ENCODE results near the gene APC2.

Gene APC2

DNA sequence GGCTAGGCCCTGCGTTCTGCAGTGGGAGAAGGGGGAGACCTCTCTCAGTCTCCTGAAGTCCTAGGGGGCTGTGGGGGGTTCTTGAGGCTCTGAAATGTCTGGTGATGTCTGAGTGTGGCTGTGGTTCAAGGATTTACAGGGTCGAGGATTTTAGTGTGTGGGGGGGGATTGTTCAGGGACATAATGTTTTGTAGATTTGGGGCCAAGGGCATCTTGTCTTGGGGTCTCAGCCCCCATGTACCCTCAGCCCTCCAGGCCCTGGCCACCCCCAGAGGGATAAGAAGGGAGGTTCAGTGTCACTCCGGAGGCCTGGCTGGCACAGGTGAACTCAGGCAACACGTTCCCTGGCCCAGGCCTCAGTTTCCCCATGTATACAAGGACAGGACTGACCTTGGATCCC is 2.4 kb upstream of the APC2 start:
- DNase-seq (ENCODE audit: low read depth, low spot score), result no peak

DNA sequence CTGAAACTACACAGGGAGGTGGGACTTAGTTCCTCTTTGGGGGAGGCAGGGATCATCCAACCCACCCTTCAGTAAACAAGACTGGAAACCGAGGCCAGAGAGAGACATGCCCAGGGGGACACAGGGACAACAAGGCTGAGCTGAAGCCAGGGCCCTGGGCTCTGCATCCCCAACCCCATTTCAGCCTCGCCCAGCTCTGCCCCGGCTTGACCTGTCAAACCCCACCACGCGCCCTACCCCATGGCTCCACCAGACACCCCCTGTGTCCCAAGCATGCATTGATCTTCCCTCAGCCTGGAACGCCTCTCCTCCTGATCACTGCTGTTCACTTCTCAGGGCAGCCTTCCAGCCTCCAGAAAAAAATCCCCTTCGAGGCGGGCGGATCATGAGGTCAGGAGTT is 2.0 kb upstream of the APC2 start:
- no peak for DNase-seq (ENCODE audit: low read depth, low spot score)

DNA sequence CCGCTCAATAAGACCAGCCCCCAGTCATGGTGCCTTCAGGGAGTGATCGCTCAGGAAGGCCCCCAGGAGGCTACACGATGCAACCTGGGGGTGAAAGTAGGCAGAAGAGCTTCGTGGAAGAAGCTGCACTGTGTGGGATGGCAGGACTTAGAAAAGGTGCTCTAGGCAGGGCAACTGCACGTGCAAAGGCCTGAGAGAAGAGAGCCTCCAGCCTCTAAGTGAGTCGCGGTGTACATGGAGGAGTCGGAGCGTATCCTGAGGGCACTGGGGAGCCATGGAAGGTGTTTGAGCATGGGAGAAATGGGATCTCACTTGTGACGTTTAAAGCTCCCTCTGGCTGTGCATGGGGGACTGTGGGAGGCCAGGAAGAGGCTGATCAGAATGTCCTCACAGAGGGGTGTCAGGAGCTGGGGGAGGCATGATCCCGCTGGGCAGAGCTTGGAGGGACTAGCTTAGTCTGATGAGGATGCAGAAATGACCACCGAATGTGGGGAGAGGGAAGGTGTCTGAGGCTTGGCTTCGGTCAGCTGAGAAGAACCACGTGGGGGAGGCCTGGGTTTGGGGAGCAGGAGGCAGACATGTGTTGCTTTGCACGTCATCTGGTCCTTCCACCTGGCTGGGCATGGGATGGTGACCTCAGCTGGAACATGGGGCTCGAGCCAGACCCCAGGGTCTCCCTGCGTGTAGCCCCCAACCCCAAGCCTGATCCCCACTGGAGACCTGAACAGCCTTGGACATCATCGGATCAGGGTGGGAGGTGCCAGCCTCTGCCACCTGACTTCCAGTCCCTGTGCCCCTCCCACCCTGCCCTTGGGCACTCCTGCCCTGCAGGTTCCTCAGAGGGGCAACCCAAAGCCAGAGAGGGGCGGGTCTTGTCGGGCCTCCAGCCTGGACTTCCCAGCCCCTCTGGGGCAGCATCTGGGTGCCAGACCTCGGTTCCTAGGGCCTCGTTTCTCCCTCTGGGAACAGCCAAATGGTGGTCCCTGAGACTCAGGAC is 1.1 kb downstream of the APC2 start:
- no peak for DNase-seq (ENCODE audit: low read depth, low spot score)

DNA sequence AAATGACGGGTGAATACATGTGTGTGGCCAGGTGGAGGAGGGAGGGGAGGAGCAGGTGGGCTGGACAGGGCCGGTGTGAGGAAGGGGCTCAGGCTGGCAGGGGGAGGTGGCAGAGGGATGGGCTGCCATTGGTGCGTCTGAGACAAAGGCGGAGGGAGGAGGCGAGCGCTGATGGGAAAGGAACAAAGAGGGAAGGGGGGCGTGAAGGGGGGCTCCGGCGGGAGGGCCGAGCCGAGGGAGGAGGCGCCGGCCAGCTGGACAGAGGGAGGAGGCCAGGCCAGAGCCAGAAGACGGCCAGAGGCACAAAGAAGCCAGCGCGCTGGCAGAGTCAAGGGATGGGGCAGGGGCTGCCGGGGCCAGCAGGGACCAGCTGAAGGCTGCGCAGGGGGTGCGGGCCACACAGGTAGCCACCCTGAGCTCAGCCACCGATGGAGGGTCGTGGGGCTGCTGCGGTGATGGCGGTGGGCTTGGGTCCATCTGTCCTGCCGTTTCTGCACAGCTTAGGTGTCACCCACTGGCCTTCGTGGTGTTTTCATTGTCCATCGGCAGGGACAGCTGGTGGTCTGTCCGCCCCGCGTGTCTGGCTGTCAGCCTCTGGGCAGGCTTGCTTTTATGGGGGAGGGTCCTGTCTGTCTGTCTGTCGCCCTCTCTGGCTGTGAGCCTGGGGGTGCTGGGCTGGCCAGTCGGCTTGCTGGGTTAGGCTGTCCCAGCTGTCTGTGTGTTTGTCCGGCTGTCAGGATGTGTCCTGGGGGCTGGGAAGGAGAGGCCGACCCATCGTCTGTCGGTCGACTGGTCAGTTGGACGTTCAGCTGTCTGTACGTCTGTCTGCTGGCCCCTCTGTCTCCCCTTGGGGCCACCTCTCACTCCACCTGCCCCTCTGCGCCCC is 2.2 kb downstream of the APC2 start:
- no peak for DNase-seq (ENCODE audit: low read depth, low spot score)

DNA sequence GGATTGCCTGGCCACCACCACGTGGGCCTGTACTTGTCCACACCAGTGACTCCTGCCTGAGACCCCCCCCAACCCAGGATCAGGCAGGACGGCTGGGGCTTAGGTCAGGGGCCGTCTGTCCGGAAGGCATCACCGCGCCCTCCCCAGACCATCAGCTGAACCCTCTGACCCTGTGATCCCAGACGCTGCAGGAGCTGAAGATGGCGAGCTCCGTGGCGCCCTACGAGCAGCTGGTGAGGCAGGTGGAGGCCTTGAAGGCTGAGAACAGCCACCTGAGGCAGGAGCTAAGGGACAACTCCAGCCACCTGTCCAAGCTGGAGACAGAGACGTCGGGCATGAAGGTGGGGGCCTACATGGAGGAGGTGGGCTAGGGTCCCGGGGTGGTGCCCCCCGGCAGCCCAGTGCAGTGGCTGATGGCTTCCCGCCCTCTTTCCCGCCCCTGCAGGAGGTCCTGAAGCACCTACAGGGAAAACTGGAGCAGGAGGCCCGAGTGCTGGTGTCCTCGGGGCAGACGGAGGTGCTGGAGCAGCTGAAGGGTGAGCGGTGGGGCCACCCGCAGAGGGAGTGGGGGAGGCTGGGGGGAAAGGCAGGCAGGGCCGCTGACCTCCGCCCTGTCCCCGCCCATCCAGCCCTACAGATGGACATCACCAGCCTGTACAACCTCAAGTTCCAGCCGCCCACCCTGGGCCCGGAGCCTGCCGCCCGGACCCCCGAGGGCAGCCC is 3.0 kb downstream of the APC2 start:
- DNase-seq (ENCODE audit: low read depth, low spot score), result no peak

DNA sequence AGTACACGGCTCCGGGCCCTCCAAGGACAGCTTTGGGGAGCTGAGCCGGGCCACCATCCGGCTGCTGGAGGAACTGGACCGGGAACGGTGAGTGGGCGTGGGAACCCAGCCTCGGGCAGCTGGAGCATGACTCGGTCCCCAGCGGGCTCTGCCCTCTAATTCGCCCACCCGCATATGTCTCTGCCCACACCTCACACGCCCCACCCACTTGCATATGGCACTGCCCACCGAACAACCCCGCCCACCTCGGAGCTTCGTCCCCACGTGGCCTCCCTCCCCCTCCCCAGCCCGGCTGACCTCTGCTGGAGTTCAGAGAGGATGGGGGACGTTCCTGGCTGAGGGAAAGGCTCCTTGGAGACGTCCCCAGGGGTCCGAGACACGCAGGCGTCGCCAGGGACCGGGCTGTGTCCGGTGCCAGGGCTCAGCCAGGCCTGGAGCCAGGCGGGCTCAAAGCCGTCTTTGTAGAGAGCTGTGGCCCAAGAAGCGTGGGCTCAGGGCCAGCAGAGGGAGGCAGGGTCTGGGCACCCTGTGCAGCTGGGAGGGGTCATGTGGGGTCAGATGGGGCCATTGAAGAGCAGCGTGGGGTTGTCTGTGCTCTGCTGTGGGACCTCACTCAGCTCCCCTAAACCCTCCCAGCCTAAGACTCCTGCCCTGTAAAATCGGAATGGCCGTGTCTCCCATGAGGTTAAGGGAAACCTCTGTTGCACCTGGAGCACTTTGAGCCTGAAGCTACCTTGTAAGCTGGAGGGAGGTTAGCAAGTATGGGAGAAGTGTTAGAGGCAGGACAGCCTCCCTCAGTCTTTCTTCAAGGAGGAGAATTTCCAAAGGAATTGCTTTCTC is 3.8 kb downstream of the APC2 start:
- no peak for DNase-seq (ENCODE audit: low read depth, low spot score)

DNA sequence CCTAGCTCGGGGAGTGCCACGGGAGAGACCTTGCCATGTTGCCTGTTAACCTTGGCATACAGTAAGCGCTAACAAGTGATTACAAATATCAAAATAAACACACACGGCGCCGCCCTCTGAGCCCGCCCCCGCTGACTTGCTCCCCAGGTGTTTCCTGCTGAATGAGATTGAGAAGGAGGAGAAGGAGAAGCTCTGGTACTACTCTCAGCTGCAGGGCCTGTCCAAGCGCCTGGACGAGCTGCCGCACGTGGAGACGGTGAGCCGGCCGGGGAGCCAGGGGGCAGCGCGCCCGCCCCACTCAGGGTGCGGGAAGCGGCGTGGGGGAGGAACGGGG is 5.0 kb downstream of the APC2 start:
- no peak for DNase-seq (ENCODE audit: low read depth, low spot score)

DNA sequence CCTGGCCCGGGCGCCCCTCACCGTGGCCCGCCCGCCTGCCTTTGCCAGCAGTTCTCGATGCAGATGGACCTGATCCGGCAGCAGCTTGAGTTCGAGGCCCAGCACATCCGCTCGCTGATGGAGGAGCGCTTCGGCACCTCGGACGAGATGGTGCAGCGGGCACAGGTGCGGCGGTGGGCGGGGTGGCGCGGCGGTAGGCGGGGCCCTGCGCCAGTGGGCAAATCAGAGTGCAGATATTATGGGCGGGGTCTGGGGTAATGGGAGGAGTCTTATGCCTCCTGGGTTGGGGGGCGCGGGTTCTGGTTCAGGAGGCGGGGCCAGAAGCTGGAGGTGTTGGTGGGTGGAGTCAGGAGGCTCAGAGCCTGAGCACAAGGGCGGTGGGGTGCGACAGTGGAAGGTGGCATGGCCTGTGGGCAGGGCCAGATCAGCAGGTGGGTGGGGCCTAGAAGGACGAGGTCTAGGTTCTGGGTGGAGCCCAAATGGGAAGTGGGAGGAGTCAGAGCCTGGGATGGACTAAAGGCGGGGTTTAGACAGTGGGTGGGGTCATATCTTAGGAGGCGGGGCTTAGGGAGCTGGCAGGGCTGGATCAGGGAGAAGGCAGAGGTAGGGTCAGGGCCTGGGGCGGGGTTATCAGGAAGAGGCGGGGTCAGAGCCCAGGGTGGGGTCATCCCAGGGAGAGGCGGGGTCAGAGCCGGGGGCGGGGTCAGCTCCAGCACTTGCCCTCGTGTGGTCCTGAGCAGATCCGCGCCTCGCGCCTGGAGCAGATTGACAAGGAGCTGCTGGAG is 5.6 kb downstream of the APC2 start:
- DNase-seq (ENCODE audit: low read depth, low spot score), result no peak

DNA sequence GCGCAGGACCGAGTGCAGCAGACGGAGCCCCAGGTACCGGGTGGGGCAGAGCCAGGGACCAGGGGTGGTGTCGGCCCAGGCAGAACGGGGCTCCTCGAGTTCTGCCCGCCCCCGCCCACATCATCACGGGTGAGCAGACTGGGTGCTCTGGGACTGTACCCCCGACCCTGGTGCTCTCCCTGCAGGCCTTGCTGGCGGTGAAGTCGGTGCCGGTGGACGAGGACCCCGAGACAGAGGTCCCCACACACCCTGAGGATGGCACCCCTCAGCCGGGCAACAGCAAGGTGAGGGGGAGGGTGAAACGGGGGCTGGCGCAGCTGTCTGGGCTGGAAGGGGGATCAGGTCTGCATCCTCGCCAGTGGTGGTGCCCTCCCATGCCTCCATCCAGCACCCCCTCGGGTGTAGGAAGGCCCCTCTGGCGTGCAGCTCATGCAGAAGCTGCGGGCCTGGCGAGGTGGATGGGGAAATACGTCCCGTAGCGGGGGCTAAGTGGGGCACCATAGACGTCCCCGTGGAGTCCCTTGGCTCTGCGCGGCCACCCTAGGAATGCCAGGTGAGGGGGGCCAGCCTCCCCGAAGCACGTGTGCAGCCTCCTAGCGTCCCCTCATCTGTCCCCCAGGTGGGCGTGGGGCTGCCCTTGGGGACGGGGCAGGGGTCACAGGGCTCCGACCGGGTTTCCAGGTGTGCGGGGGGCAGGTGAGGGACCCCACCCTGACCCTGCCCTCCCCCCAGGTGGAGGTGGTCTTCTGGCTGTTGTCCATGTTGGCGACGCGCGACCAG is 6.4 kb downstream of the APC2 start:
- no peak for DNase-seq (ENCODE audit: low read depth, low spot score)

DNA sequence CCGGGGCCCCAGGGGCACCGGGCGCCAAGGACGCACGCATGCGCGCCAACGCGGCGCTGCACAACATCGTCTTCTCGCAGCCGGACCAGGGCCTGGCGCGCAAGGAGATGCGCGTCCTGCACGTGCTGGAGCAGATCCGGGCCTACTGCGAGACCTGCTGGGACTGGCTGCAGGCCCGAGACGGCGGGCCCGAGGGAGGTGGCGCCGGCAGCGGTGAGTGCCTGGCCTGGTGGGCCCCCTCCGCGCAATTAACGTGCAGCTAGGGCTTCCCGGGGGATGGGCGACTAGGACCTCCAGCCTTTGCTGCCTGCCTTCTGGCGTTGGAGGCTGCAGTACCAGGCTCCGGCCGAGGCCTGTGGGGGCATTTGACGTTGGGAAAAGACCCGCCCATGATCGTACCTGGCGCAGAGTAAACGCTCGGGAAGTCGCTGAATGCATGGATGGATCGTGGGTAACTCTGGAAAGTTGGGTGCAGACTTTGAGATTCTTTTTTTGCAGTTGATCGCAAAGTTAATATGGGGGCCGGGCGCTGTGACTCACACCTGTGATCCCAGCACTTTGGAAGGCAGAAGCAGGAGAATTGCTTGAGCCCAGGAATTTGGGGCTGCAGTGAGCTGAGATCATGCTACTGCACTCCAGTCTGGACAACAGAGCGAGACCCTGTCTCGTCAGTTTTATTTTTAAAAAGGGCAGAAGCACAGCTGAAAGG is 7.3 kb downstream of the APC2 start:
- no peak for DNase-seq (ENCODE audit: low read depth, low spot score)

DNA sequence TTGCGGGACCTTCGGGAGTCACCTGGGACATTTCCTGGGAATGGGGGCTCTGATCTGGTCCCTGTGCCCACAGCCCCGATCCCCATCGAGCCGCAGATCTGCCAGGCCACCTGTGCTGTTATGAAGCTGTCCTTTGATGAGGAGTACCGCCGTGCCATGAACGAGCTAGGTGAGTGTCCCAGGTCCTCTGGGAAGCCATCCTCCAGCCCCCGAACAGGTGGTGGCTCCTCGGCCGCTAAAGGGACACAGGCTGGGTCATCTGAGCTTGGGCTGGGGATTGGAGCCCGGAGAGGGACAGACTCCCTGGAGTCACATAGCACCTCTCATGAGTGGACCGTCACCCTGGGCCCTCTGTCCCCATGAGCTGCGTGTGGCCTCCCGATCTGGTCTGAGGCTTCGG is 8.0 kb downstream of the APC2 start:
- no peak for DNase-seq (ENCODE audit: low read depth, low spot score)

DNA sequence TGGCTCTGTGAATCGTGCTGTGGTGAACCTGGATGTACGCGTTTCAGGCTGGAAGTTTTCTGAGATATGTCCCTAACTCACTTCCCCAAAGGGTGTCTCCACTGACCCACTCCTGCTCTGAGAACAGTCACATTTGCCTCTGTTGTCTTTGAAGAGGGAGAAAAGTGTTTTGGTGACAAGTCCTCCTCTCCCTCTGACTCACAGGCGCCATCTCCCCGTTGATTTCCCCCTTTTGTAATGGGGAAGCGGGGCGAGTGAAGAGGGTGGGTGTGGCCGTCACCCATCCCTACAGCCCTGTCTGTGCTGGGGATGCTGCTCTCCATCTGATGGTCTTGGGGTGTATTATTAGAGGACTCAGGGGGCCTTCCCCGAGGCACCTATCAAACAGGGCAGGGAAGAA is 9.6 kb downstream of the APC2 start:
- DNase-seq (ENCODE audit: low read depth, low spot score), result no peak

DNA sequence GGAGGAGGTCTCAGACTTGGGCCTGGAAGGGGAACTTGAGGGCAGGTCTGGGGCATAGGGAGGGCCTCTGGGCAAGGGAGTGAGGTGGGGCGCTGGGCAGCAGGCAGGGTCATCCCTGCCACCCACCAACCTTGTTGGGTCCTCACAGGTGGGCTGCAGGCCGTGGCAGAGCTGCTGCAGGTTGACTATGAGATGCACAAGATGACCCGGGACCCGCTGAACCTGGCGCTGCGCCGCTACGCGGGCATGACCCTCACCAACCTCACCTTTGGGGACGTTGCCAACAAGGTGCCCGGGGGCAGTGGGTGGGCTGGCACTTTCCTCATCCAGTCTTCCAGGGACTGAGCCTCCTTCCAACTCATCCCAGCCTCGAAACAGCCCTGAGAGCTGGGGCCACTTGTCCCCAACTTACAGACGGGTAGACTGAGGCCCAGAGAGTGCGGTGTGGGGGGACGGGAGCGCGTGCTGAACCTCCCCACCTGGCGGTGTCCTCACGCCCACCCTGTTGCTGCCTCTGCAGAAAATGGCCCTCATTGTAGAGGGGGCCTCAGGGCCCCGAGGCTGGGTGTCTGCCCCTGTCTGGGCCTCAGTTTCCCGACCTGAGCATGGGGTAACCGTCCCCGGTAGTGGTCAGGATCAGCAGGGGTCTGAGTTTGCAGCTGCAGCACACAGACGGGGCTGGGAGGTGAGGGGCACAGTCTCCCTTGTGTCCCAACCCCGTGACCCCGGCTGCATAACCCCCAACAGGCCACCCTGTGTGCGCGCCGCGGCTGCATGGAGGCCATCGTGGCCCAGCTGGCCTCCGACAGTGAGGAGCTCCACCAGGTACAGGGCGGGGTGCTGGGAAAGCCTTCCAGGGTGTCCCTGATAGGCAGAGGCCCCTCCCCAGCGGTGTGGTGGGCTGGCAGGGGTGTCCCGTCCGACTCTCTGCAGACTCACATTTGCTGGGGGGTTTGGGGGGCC is 10.4 kb downstream of the APC2 start:
- DNase-seq (ENCODE audit: low read depth, low spot score), result no peak

DNA sequence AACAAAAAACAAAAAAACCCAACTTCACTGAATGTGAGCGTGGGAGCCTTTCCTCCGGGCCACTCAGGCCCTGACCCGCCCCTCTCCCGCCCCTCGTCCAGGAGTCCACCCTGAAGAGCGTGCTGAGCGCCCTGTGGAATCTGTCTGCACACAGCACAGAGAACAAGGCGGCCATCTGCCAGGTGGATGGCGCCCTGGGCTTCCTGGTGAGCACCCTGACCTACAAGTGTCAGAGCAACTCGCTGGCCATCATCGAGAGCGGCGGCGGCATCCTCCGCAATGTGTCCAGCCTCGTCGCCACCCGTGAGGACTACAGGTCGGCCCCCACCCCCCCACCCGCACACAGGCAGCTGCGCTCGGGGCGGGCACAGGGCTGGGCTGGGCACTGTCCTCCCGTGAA is 11.9 kb downstream of the APC2 start:
- DNase-seq (ENCODE audit: low read depth, low spot score), result no peak

DNA sequence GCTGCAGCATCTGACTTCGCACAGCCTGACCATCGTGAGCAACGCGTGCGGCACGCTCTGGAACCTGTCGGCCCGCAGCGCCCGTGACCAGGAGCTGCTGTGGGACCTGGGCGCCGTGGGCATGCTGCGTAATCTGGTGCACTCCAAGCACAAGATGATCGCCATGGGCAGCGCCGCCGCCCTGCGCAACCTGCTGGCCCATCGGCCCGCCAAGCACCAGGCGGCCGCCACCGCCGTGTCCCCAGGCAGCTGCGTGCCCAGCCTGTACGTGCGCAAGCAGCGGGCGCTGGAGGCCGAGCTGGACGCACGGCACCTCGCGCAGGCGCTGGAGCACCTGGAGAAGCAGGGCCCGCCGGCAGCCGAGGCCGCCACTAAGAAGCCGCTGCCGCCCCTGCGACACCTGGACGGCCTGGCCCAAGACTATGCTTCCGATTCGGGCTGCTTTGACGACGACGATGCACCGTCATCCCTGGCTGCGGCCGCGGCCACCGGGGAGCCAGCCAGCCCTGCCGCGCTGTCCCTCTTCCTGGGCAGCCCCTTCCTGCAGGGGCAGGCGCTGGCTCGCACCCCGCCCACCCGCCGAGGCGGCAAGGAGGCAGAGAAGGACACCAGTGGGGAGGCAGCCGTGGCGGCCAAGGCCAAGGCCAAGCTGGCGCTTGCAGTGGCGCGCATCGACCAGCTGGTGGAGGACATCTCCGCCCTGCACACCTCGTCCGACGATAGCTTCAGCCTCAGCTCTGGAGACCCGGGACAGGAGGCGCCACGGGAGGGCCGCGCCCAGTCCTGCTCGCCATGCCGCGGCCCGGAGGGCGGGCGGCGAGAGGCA is 15.5 kb downstream of the APC2 start:
- no peak for DNase-seq (ENCODE audit: low read depth, low spot score)

DNA sequence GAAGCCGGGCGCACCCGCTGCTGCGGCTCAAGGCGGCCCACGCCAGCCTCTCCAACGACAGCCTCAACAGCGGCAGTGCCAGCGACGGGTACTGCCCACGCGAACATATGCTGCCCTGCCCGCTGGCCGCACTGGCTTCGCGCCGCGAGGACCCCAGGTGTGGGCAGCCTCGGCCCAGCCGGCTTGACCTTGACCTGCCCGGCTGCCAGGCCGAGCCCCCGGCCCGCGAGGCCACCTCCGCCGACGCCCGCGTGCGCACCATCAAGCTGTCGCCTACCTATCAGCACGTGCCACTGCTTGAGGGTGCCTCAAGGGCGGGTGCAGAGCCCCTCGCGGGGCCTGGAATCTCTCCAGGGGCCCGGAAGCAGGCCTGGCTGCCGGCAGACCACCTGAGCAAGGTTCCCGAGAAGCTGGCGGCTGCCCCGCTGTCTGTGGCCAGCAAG is 16.1 kb downstream of the APC2 start:
- no peak for DNase-seq (ENCODE audit: low read depth, low spot score)

Measured in activated CD4-positive, CD25-positive, alpha-beta regulatory T cell treated with anti-CD3 and anti-CD28 coated beads, Interleukin-2, amount 50 U/mL, for 16 hours (primary cell).